Measurements from ENCODE around the gene OR6V1. TPM values are rescaled to one million over a fixed set of nuclear protein-coding genes. Genes with fewer than 3 reads are reported as not detected.

The OR6V1 gene
- polyA plus RNA-seq, 3 donors, result not detected

- DNase-seq, result no peak
- Mint-ChIP-seq H3K4me1 (peaks cover 2% of the 10 kb centered on the region), H3K9me3 (peaks cover 2 to 7% (median 5%) of the 10 kb centered on the region in 7 donors), H3K4me3 (no peak overlapping the region), H3K27ac (no peak overlapping the region), H3K27me3 (ENCODE audit: low read depth in 3 of 3) (peaks cover 2 to 3% (median 2%) of the 10 kb centered on the region in 3 donors), H3K36me3 (peaks cover 0 to 2% of the 10 kb centered on the region in 2 donors)
- TF ChIP-seq CTCF (IDR thresholded peaks at IDR 0.05), result no peak
- Histone ChIP-seq H3K27me3 (ENCODE audit: control insufficient read depth in 2 of 2, insufficient read depth in 2 of 2, low read length in 2 of 2) (no peaks in the 10 kb centered on the region), H3K9ac (ENCODE audit: insufficient read depth, low read length, poor library complexity, severe bottlenecking) (no peak overlapping the region), H3K9me3 (replicated peaks in 1 of 2; ENCODE audit: control insufficient read depth in 1 of 2, insufficient read depth in 1 of 2, low read length in 2 of 2) (no peaks in the 10 kb centered on the region), H3K4me2 (replicated peaks; ENCODE audit: extremely low read depth, low read length, poor library complexity, severe bottlenecking) (no peak overlapping the region), H3K4me3 (replicated peaks in 1 of 3; ENCODE audit: low read depth in 2 of 3, low read length in 3 of 3) (no peak overlapping the region), H3K36me3 (replicated peaks in 1 of 2; ENCODE audit: control insufficient read depth in 1 of 2, insufficient read depth in 2 of 2, low read length in 2 of 2) (no peaks in the 10 kb centered on the region), H3K4me1 (ENCODE audit: control insufficient read depth in 1 of 2, insufficient read depth in 2 of 2, low read length in 2 of 2) (no peaks in the 10 kb centered on the region), H3K27ac (ENCODE audit: low read depth in 1 of 2, low read length in 2 of 2) (no peak overlapping the region), H3K79me2 (ENCODE audit: insufficient read depth, low read length) (no peaks in the 10 kb centered on the region), H4K20me1 (ENCODE audit: insufficient read depth, low read length) (no peaks in the 10 kb centered on the region), H2AFZ (ENCODE audit: insufficient read depth, low read depth, low read length, poor library complexity, severe bottlenecking) (no peak overlapping the region)
- intact Hi-C loops (cut with micrococcal nuclease), result no loop called here
These were observed 33.2 kb upstream of the OR6V1 start for GRCh38 chr7:143018931-143019330.

GRCh38 chr7:143023047-143023446 is 29.1 kb upstream of the OR6V1 start:
- Histone ChIP-seq H3K4me3 (replicated peaks in 1 of 3; ENCODE audit: low read depth in 2 of 3, low read length in 3 of 3) (no peak overlapping the region), H3K9me3 (replicated peaks in 1 of 2; ENCODE audit: control insufficient read depth in 1 of 2, insufficient read depth in 1 of 2, low read length in 2 of 2) (no peaks in the 10 kb centered on the region), H3K36me3 (replicated peaks in 1 of 2; ENCODE audit: control insufficient read depth in 1 of 2, insufficient read depth in 2 of 2, low read length in 2 of 2) (no peaks in the 10 kb centered on the region), H3K4me2 (replicated peaks; ENCODE audit: extremely low read depth, low read length, poor library complexity, severe bottlenecking) (no peak overlapping the region), H4K20me1 (ENCODE audit: insufficient read depth, low read length) (no peaks in the 10 kb centered on the region), H3K79me2 (ENCODE audit: insufficient read depth, low read length) (no peaks in the 10 kb centered on the region), H3K27me3 (ENCODE audit: control insufficient read depth in 2 of 2, insufficient read depth in 2 of 2, low read length in 2 of 2) (no peaks in the 10 kb centered on the region), H3K27ac (ENCODE audit: low read depth in 1 of 2, low read length in 2 of 2) (no peak overlapping the region), H3K4me1 (ENCODE audit: control insufficient read depth in 1 of 2, insufficient read depth in 2 of 2, low read length in 2 of 2) (no peaks in the 10 kb centered on the region), H3K9ac (ENCODE audit: insufficient read depth, low read length, poor library complexity, severe bottlenecking) (no peak overlapping the region), H2AFZ (ENCODE audit: insufficient read depth, low read depth, low read length, poor library complexity, severe bottlenecking) (no peak overlapping the region)
- no peak for DNase-seq
- peaks cover 0 to 2% of the 10 kb centered on the region in 2 donors for H3K36me3 Mint-ChIP-seq
- no peak for TF ChIP-seq CTCF (IDR thresholded peaks at IDR 0.05)
- no peak overlapping the region for H3K27ac Mint-ChIP-seq
- intact Hi-C loops (cut with micrococcal nuclease), result no loop called here
- peaks cover 2% of the 10 kb centered on the region for H3K4me1 Mint-ChIP-seq
- no peak overlapping the region for H3K4me3 Mint-ChIP-seq
- peaks cover 0 to 2% (median 2%) of the 10 kb centered on the region in 3 donors for H3K27me3 Mint-ChIP-seq (ENCODE audit: low read depth in 3 of 3)
- H3K9me3 Mint-ChIP-seq, result peaks cover 4 to 10% (median 5%) of the 10 kb centered on the region in 7 donors

Measured in CD14-positive monocyte (primary cell).